GM18499 (cell line): Measurements from ENCODE around the gene TAOK3.
"Not testable (repeated sequence)": the region's sequence is repeated elsewhere in the genome, so short reads cannot be mapped to it uniquely, and the experiment has no call there.

Source experiments
- ATAC-seq: cut with Tn5 transposase; IDR thresholded peaks from one replicate; pipeline ENCODE4 v1.9.1; 2021; ENCODE audit warnings: moderate number of reproducible peaks; ENCODE audit not compliant: insufficient read depth, unreplicated experiment

The TAOK3 gene

GRCh38 chr12:118307069-118307954 is 65.4 kb downstream of the TAOK3 start:
- no peak for ATAC-seq

- ATAC-seq, result no peak
Measured at GRCh38 chr12:118304093-118304492, 68.6 kb downstream of the TAOK3 start.

- no peak for ATAC-seq
Measured at GRCh38 chr12:118302053-118302452, 70.7 kb downstream of the TAOK3 start.

GRCh38 chr12:118299791-118300460 is 72.8 kb downstream of the TAOK3 start:
- no peak for ATAC-seq

- ATAC-seq, result no peak
Measured at GRCh38 chr12:118297284-118297683, 75.4 kb downstream of the TAOK3 start.

GRCh38 chr12:118292836-118293235 is 79.9 kb downstream of the TAOK3 start:
- ATAC-seq, result no peak

GRCh38 chr12:118290130-118290529 is 82.6 kb downstream of the TAOK3 start:
- ATAC-seq, result no peak

- ATAC-seq, result no peak
Measured at GRCh38 chr12:118288174-118288573, 84.5 kb downstream of the TAOK3 start.

GRCh38 chr12:118287728-118288127 is 85.0 kb downstream of the TAOK3 start:
- no peak for ATAC-seq

- no peak for ATAC-seq
Measured at GRCh38 chr12:118282767-118283166, 89.9 kb downstream of the TAOK3 start.

- ATAC-seq, result not testable (repeated sequence)
Measured at GRCh38 chr12:118278288-118278687, 94.4 kb downstream of the TAOK3 start.

- ATAC-seq, result no peak
Measured at GRCh38 chr12:118274066-118274465, 98.6 kb downstream of the TAOK3 start.

- no peak for ATAC-seq
Measured at GRCh38 chr12:118271770-118272417, 100.8 kb downstream of the TAOK3 start.

GRCh38 chr12:118271183-118271582 is 101.5 kb downstream of the TAOK3 start:
- ATAC-seq, result no peak

- no peak for ATAC-seq
Measured at GRCh38 chr12:118269806-118270205, 102.9 kb downstream of the TAOK3 start.

- ATAC-seq, result no peak
Measured at GRCh38 chr12:118259079-118259478, 113.6 kb downstream of the TAOK3 start.

GRCh38 chr12:118256352-118256751 is 116.4 kb downstream of the TAOK3 start:
- ATAC-seq, result no peak

GRCh38 chr12:118249547-118249946 is 123.2 kb downstream of the TAOK3 start:
- no peak for ATAC-seq

GRCh38 chr12:118245886-118246285 is 126.8 kb downstream of the TAOK3 start:
- ATAC-seq, result not testable (repeated sequence)

- ATAC-seq, result no peak
Measured at GRCh38 chr12:118238888-118239287, 133.8 kb downstream of the TAOK3 start.

GRCh38 chr12:118237908-118238307 is 134.8 kb downstream of the TAOK3 start:
- no peak for ATAC-seq
